Camera-type eye (tissue), 1 donor: ENCODE data around the gene SPDYE2. TPM values are rescaled to one million over a fixed set of nuclear protein-coding genes. Genes with fewer than 3 reads are reported as not detected.

ENCODE experiments used
- total RNA-seq: library from RNA; depleted of rRNA; stranded (reverse); fragments of >200 nt; gene quantifications from one replicate; pipeline ENCODE4 v1.2.3, GENCODE V29; 2014

SPDYE2 gene
- 0.27 TPM for total RNA-seq

GRCh38 chr7:102550808-102551422 is at the start of gene SPDYE2:
Gene SPDYE2 (plus strand): TSS chr7:102551226. CDS start chr7:102553256, 2,030 bp downstream.

GRCh38 chr7:102517550-102518147 is 33.4 kb upstream of the SPDYE2 start, which contains the start of gene RASA4B:
Gene RASA4B (minus strand): TSS chr7:102517777. CDS start chr7:102517710, 67 bp downstream.

GRCh38 chr7:102543596-102543995 is 7.4 kb upstream of the SPDYE2 start, which contains the start of gene UPK3BL2:
Gene UPK3BL2 (minus strand): TSS chr7:102543696. CDS start chr7:102543636, 60 bp downstream.

GRCh38 chr7:102572261-102573239 is 21.5 kb downstream of the SPDYE2 start, which contains the start of gene POLR2J3:
Gene POLR2J3 (minus strand): TSS chr7:102572583. CDS start chr7:102572521, 62 bp downstream.

Other genes starting within 250 kb of the SPDYE2 start
- not detected for gene SPDYE6, start 194.8 kb upstream of the SPDYE2 start, total RNA-seq
- 51.7 TPM for gene PRKRIP1, start 154.9 kb upstream of the SPDYE2 start, total RNA-seq
- 41.8 TPM for gene ORAI2, start 117.7 kb upstream of the SPDYE2 start, total RNA-seq
- 29.9 TPM for gene ALKBH4, start 86.4 kb upstream of the SPDYE2 start, total RNA-seq
- 26.1 TPM for gene LRWD1, start 86.2 kb upstream of the SPDYE2 start, total RNA-seq
- gene POLR2J, start 72.3 kb upstream of the SPDYE2 start, total RNA-seq: 5.1 TPM
- 42.7 TPM for gene RASA4B, start 33.4 kb upstream of the SPDYE2 start, total RNA-seq
- 64.4 TPM for gene UPK3BL2, start 7.5 kb upstream of the SPDYE2 start, total RNA-seq
- gene POLR2J3, start 21.4 kb downstream of the SPDYE2 start, total RNA-seq: 36.0 TPM
- 208 TPM for gene RASA4, start 65.5 kb downstream of the SPDYE2 start, total RNA-seq
- 181 TPM for gene UPK3BL1, start 91.6 kb downstream of the SPDYE2 start, total RNA-seq
- gene SPDYE2B, start 99.1 kb downstream of the SPDYE2 start, total RNA-seq: not detected
- 7.2 TPM for gene POLR2J2, start 120.4 kb downstream of the SPDYE2 start, total RNA-seq
- 25.0 TPM for gene FAM185A, start 197.8 kb downstream of the SPDYE2 start, total RNA-seq